B cell (primary cell): ENCODE measurements around the gene RAD21L1. TPM values are rescaled to one million over a fixed set of nuclear protein-coding genes. Genes with fewer than 3 reads are reported as not detected.

Experiments
- ATAC-seq: fragments of 200-7000 bp; cut with Tn5 transposase; one replicate; pipeline ENCODE4 v1.10.0; 2021; ENCODE audit warnings: low read depth, mild to moderate bottlenecking, moderate number of reproducible peaks, moderate library complexity
- CTCF ChIA-PET: fragments of 350-600 bp; sonication (Branson Sonifier 250); formaldehyde crosslinking; loops from one replicate; lab custom pipeline; 2021; ENCODE audit warnings: antibody characterized with exemption, inconsistent platforms; lab: Charles Lee
- POLR2A ChIA-PET: fragments of 350-600 bp; sonication (Branson Sonifier 250); formaldehyde crosslinking; loops from one replicate; lab custom pipeline; 2021; ENCODE audit warnings: antibody characterized with exemption; lab: Charles Lee
- DNase-seq: peaks from one replicate; pipeline ENCODE4 v3.0.0; 2013
- H2AFZ ChIP-seq: 2 replicates; pipeline ENCODE4 v1.6.1; 2012; ENCODE audit warnings: mild to moderate bottlenecking, low read depth, low read length; ENCODE audit not compliant: insufficient read depth, poor library complexity, severe bottlenecking
- H3K27ac ChIP-seq, 2 donors: 1 replicate in 1 of 2; 2 replicates in 1 of 2; pipeline ENCODE4 v1.5.1; 2012 to 2013; ENCODE audit warnings: low read length in 2 of 2, mild to moderate bottlenecking in 2 of 2, moderate library complexity in 1 of 2
- H3K27me3 ChIP-seq, 4 experiments: fragments of 200-600 bp in 1 of 4; sonication (generic) in 1 of 4; replicated peaks in 1 of 4; 1 replicate in 2 of 4; 2 replicates in 2 of 4; pipeline versions ENCODE4 v1.6.1 to v1.7.0; 2013 to 2016; ENCODE audit warnings: low read length in 3 of 4, mild to moderate bottlenecking in 2 of 4, mixed read lengths in 1 of 4, moderate library complexity in 1 of 4; ENCODE audit not compliant: insufficient read depth in 4 of 4, control insufficient read depth in 3 of 4; ENCODE audit errors: control extremely low read depth in 1 of 4
- H3K36me3 ChIP-seq, 2 experiments: replicated peaks in 1 of 2; 1 replicate in 1 of 2; 2 replicates in 1 of 2; pipeline versions ENCODE4 v1.6.1 to v1.7.1; 2013; ENCODE audit warnings: low read length in 1 of 2; ENCODE audit not compliant: insufficient read depth in 2 of 2, control insufficient read depth in 1 of 2; ENCODE audit errors: control extremely low read depth in 1 of 2, extremely low read depth in 1 of 2
- H3K4me1 ChIP-seq, 2 donors: fragments of 200-600 bp in 1 of 2; sonication (generic) in 1 of 2; 1 replicate in 1 of 2; 2 replicates in 1 of 2; pipeline versions ENCODE4 v1.5.1 to v1.6.1; 2013 to 2017; ENCODE audit warnings: low read length in 2 of 2; ENCODE audit not compliant: control insufficient read depth in 2 of 2, insufficient read depth in 2 of 2
- H3K4me2 ChIP-seq: replicated peaks from 2 replicates; pipeline ENCODE3; 2012; ENCODE audit warnings: mild to moderate bottlenecking, low read depth, low read length; ENCODE audit not compliant: poor library complexity, severe bottlenecking
- H3K4me3 ChIP-seq, 5 experiments: fragments of 200-600 bp in 1 of 5; sonication (generic) in 1 of 5; 1 replicate in 3 of 5; 2 replicates in 2 of 5; pipeline versions ENCODE4 v1.5.1 to v1.7.0; 2011 to 2016; ENCODE audit warnings: low read length in 4 of 5, mild to moderate bottlenecking in 4 of 5, low read depth in 2 of 5, control low read depth in 1 of 5, moderate library complexity in 1 of 5; ENCODE audit not compliant: insufficient read depth in 1 of 5; ENCODE audit errors: control extremely low read depth in 1 of 5, extremely low read depth in 1 of 5
- H3K79me2 ChIP-seq: fragments of 200-600 bp; sonication (generic); one replicate; pipeline ENCODE4 v1.6.0; 2016; ENCODE audit warnings: low read length; ENCODE audit not compliant: control insufficient read depth, insufficient read depth
- H3K9ac ChIP-seq: fragments of 200-600 bp; sonication (generic); 2 replicates; pipeline ENCODE4 v1.6.1; 2017; ENCODE audit warnings: mild to moderate bottlenecking, low read length, moderate library complexity
- H3K9me3 ChIP-seq, 3 donors: one replicate each; pipeline versions ENCODE4 v1.6.1 to v1.7.1; 2013; ENCODE audit warnings: low read length in 2 of 3; ENCODE audit not compliant: control insufficient read depth in 2 of 3, insufficient read depth in 1 of 3; ENCODE audit errors: control extremely low read depth in 1 of 3
- H4K20me1 ChIP-seq: 2 replicates; pipeline ENCODE4 v1.6.0; 2012; ENCODE audit warnings: mild to moderate bottlenecking, low read length; ENCODE audit not compliant: insufficient read depth, control insufficient read depth, poor library complexity, severe bottlenecking
- H3K27ac Mint-ChIP-seq: one replicate; pipeline ENCODE4 v1.8.0; 2021; ENCODE audit warnings: mixed read lengths
- H3K27me3 Mint-ChIP-seq: one replicate; pipeline ENCODE4 v1.8.0; 2021; ENCODE audit warnings: mixed read lengths
- H3K4me1 Mint-ChIP-seq: one replicate; pipeline ENCODE4 v1.8.0; 2021; ENCODE audit warnings: mixed read lengths
- H3K4me3 Mint-ChIP-seq: one replicate; pipeline ENCODE4 v1.8.0; 2021; ENCODE audit warnings: mixed read lengths
- H3K9me3 Mint-ChIP-seq: one replicate; pipeline ENCODE4 v1.8.0; 2022; ENCODE audit warnings: mixed read lengths; ENCODE audit not compliant: insufficient read depth
- CTCF ChIP-seq: fragments of 200-600 bp; IDR thresholded peaks from one replicate; pipeline ENCODE4 v1.8.0; 2022; ENCODE audit warnings: antibody characterized with exemption, mild to moderate bottlenecking
- EZH2 ChIP-seq: IDR thresholded peaks from 2 replicates; pipeline ENCODE4 v1.6.1; 2012; ENCODE audit warnings: borderline replicate concordance, low read depth, mild to moderate bottlenecking, moderate library complexity, low read length; ENCODE audit not compliant: insufficient read depth, poor library complexity, severe bottlenecking
- WGBS: methylation state at CpG from one replicate; pipeline ENCODE4 v1.1.5; 2013; ENCODE audit warnings: missing lambda C conversion rate; ENCODE audit not compliant: insufficient coverage; 5-methylcytosine and 5-hydroxymethylcytosine counted together
- intact Hi-C: fragments of 100-400 bp; cut with micrococcal nuclease; formaldehyde crosslinking; loops from one replicate; pipeline ENCODE4 v1.10.0; 2022
- polyA plus RNA-seq: library from polyadenylated mRNA; depleted of rRNA; stranded (reverse); fragments of >200 nt; gene quantifications from 2 replicates; pipeline ENCODE4 v1.2.3, GENCODE V29; 2012
- total RNA-seq, 2 donors: library from RNA; stranded (reverse); fragments of 120-200 nt in 1 of 2; gene quantifications; 1 replicate in 1 of 2; 2 replicates in 1 of 2; pipeline versions ENCODE4 v1.2.3 to v1.2.4, GENCODE V29; 2013 to 2022

Gene RAD21L1
- total and polyA plus RNA-seq, 2 donors (not counting 1 experiment from before 2014, with no cell fraction given), result not detected

- H3K36me3 ChIP-seq, result no peaks in the 10 kb centered on the region
- H3K27me3 Mint-ChIP-seq, result peaks cover 15% of the 10 kb centered on the region
- H3K79me2 ChIP-seq, result no peaks in the 10 kb centered on the region
- intact Hi-C loops, result no loop called here
- no peak overlapping the region for H2AFZ ChIP-seq
- no peak overlapping the region for H3K4me2 ChIP-seq
- peaks cover 5% of the 10 kb centered on the region for H3K4me1 Mint-ChIP-seq
- H3K9ac ChIP-seq, result no peak overlapping the region
- peaks cover 0 to 17% (median 9%) of the 10 kb centered on the region in 4 experiments for H3K27me3 ChIP-seq
- ATAC-seq, result no peak
- H3K4me1 ChIP-seq, result no peaks in the 10 kb centered on the region
- no peak overlapping the region for H3K4me3 Mint-ChIP-seq
- no peak overlapping the region for H3K27ac ChIP-seq
- WGBS, result 39% methylated on average over 1 of the region's 1 CpG
- H3K9me3 Mint-ChIP-seq, result no peaks in the 10 kb centered on the region
- no peak overlapping the region for H3K27ac Mint-ChIP-seq
- ChIA-PET CTCF (no interaction called here), POLR2A (no interaction called here)
- DNase-seq, result no peak
- H4K20me1 ChIP-seq, result no peaks in the 10 kb centered on the region
- no peaks in the 10 kb centered on the region for H3K9me3 ChIP-seq
- H3K4me3 ChIP-seq, result no peak overlapping the region
- TF ChIP-seq EZH2 (no peak), CTCF (no peak)
Observed at GRCh38 chr20:1189827-1190226, 36.0 kb upstream of the RAD21L1 start.

- ChIA-PET CTCF (no interaction called here), POLR2A (no interaction called here)
- Histone ChIP-seq H3K9ac (no peak overlapping the region), H3K27me3 (peaks cover 0 to 16% (median 9%) of the 10 kb centered on the region in 4 experiments), H3K9me3 (no peaks in the 10 kb centered on the region), H2AFZ (no peak overlapping the region), H3K79me2 (no peaks in the 10 kb centered on the region), H3K36me3 (no peaks in the 10 kb centered on the region), H3K27ac (no peak overlapping the region), H3K4me3 (no peak overlapping the region), H4K20me1 (no peaks in the 10 kb centered on the region), H3K4me1 (no peaks in the 10 kb centered on the region), H3K4me2 (no peak overlapping the region)
- Mint-ChIP-seq H3K4me3 (no peak overlapping the region), H3K27me3 (peaks cover 17% of the 10 kb centered on the region), H3K4me1 (peaks cover 4% of the 10 kb centered on the region), H3K27ac (no peak overlapping the region), H3K9me3 (no peaks in the 10 kb centered on the region)
- DNase-seq (no peak), ATAC-seq (no peak)
- intact Hi-C loops, result no loop called here
- WGBS, result 97% methylated on average over 3 of the region's 3 CpGs
- TF ChIP-seq EZH2, result no peak
- no peak for TF ChIP-seq CTCF
Observed at GRCh38 chr20:1190847-1191246, 35.0 kb upstream of the RAD21L1 start.
